PC-9 (cell line): ENCODE data around the gene CACNA1I. TPM values are rescaled to one million over a fixed set of nuclear protein-coding genes. Genes with fewer than 3 reads are reported as not detected.

ENCODE experiments used
- BruUV-seq: library from RNA; stranded (reverse); fragments of 400-500 nt; replicated peaks from 2 replicates; lab custom pipeline; 2021; lab: Mats Ljungman, UMichigan
- CTCF ChIA-PET: fragments of 300-600 bp; sonication (Branson Sonifier 250); formaldehyde crosslinking; loops from one replicate; lab custom pipeline; 2022; ENCODE audit warnings: antibody characterized with exemption; lab: Charles Lee
- POLR2A ChIA-PET: fragments of 300-600 bp; sonication (Branson Sonifier 250); formaldehyde crosslinking; loops from one replicate; lab custom pipeline; 2022; ENCODE audit warnings: antibody characterized with exemption; ENCODE audit not compliant: unreplicated experiment; lab: Charles Lee
- DNase-seq, 2 experiments: peaks; one replicate each; pipeline versions ENCODE4 v3.0.0 to v3.0.0-alpha.2; 2015 to 2022; ENCODE audit warnings: mixed read lengths in 1 of 2
- H2AFZ ChIP-seq: fragments of 200-600 bp; sonication (generic); 2 replicates; pipeline ENCODE4 v1.8.1; 2017; ENCODE audit warnings: antibody characterized with exemption
- H3F3A ChIP-seq: fragments of 200-600 bp; sonication (generic); 2 replicates; pipeline ENCODE4 v1.8.1; 2017; ENCODE audit warnings: antibody characterized with exemption, mild to moderate bottlenecking, low read depth; ENCODE audit not compliant: insufficient read depth
- H3K27ac ChIP-seq: fragments of 200-600 bp; sonication (generic); 2 replicates; pipeline ENCODE4 v1.6.1; 2016; ENCODE audit warnings: mixed run types
- H3K27me3 ChIP-seq: fragments of 200-600 bp; sonication (generic); 2 replicates; pipeline ENCODE4 v1.6.1; 2016; ENCODE audit warnings: low read depth, mixed run types; ENCODE audit not compliant: insufficient read depth
- H3K36me3 ChIP-seq: fragments of 200-600 bp; sonication (generic); 2 replicates; pipeline ENCODE4 v1.6.1; 2016; ENCODE audit warnings: low read depth, mixed run types
- H3K4me1 ChIP-seq: fragments of 200-600 bp; sonication (generic); replicated peaks from 2 replicates; pipeline ENCODE4 v1.6.1; 2016; ENCODE audit warnings: mixed run types; ENCODE audit not compliant: insufficient read depth
- H3K4me2 ChIP-seq: fragments of 200-600 bp; sonication (generic); 2 replicates; pipeline ENCODE4 v1.6.1; 2017; ENCODE audit warnings: mixed run types
- H3K4me3 ChIP-seq: fragments of 200-600 bp; sonication (generic); 2 replicates; pipeline ENCODE4 v1.6.1; 2016; ENCODE audit warnings: mixed run types
- H3K79me2 ChIP-seq: fragments of 200-600 bp; sonication (generic); 2 replicates; pipeline ENCODE4 v1.6.1; 2017; ENCODE audit warnings: low read depth, mixed run types
- H3K9me2 ChIP-seq: fragments of 200-600 bp; sonication (generic); 2 replicates; pipeline ENCODE4 v1.8.1; 2017; ENCODE audit warnings: mild to moderate bottlenecking; ENCODE audit not compliant: insufficient read depth
- H3K9me3 ChIP-seq: fragments of 200-600 bp; sonication (generic); 2 replicates; pipeline ENCODE4 v1.8.1; 2016; ENCODE audit warnings: low read depth; ENCODE audit not compliant: insufficient read depth
- H4K20me1 ChIP-seq: fragments of 200-600 bp; sonication (generic); 2 replicates; pipeline ENCODE4 v1.8.1; 2017; ENCODE audit not compliant: insufficient read depth
- CTCF ChIP-seq: fragments of 200-600 bp; sonication (generic); conservative IDR thresholded peaks from 2 replicates; pipeline ENCODE4 v1.6.1; 2017; ENCODE audit warnings: mixed run types, antibody characterized with exemption, mild to moderate bottlenecking, moderate library complexity
- EZH2 ChIP-seq: fragments of 200-600 bp; sonication (generic); IDR thresholded peaks from 2 replicates; pipeline ENCODE4 v1.8.0; 2017; ENCODE audit warnings: antibody characterized with exemption, low read depth
- intact Hi-C: fragments of 100-400 bp; cut with micrococcal nuclease; formaldehyde crosslinking; loops from one replicate; pipeline ENCODE4 v1.10.0; 2022; ENCODE audit not compliant: unreplicated experiment
- total RNA-seq: library from RNA; stranded (reverse); gene quantifications from 2 replicates; pipeline ENCODE4 v1.2.3, GENCODE V29; 2021

CACNA1I gene
- total RNA-seq, 1 experiment from 2014 or later: 2.8 TPM

- CTCF ChIA-PET: interaction anchor here (0.5 to 1.1 kb wide), 4 partner anchors 10 to 862 kb away, joined by 3 to 8 read pairs (median 3); no protein-coding TSS in a partner anchor
Measured at GRCh38 chr22:39664485-39665200, 94.1 kb downstream of the CACNA1I start.

GRCh38 chr22:39665229-39665628, 94.7 kb downstream of the CACNA1I start:
- intact Hi-C loops: no loop called here

More at GRCh38 chr22:39664485-39665200, 94.1 kb downstream of the CACNA1I start:
- Histone ChIP-seq H3K79me2 (no peaks in the 10 kb centered on the region), H3K27me3 (no peaks in the 10 kb centered on the region), H3F3A (peaks cover 18% of the 10 kb centered on the region; the same call in 1 of the 2 replicates), H3K4me1 (peaks cover 29% of the 10 kb centered on the region), H3K27ac (no peak overlapping the region), H3K4me2 (peak overlapping the region; percentile 92), H3K4me3 (peak overlapping the region; percentile 55; the same call in 1 of the 2 replicates), H2AFZ (peak overlapping the region; percentile 85; the same call in 1 of the 2 replicates), H3K9me3 (no peaks in the 10 kb centered on the region), H4K20me1 (no peaks in the 10 kb centered on the region), H3K9me2 (no peaks in the 10 kb centered on the region), H3K36me3 (no peaks in the 10 kb centered on the region)
- TF ChIP-seq CTCF (no peak), EZH2 (no peak)
- POLR2A ChIA-PET: interaction anchor here (0.7 to 1.0 kb wide), 2 partner anchors 30 to 345 kb away, joined by 4 to 16 read pairs; partner anchors contain the start of gene RPL3
- BruUV-seq: no TSS peak
- intact Hi-C loops: loop anchor here (1.0 to 5.0 kb wide), 2 partner anchors 30 to 72 kb away; no protein-coding TSS in a partner anchor
- DNase-seq: peak; percentile 44 to 87

More at GRCh38 chr22:39665229-39665628, 94.7 kb downstream of the CACNA1I start:
- Histone ChIP-seq H3K27me3 (no peaks in the 10 kb centered on the region), H3K9me3 (no peaks in the 10 kb centered on the region), H3K9me2 (no peaks in the 10 kb centered on the region), H2AFZ (no peak overlapping the region), H3K27ac (no peak overlapping the region), H3K36me3 (no peaks in the 10 kb centered on the region), H3K4me1 (peaks cover 29% of the 10 kb centered on the region), H3K79me2 (no peaks in the 10 kb centered on the region), H3K4me2 (peak overlapping the region; percentile 18), H3F3A (peaks cover 18% of the 10 kb centered on the region; the same call in 1 of the 2 replicates), H4K20me1 (no peaks in the 10 kb centered on the region), H3K4me3 (no peak overlapping the region)
- DNase-seq: peak; percentile 67 to 73
- CTCF ChIA-PET: interaction anchor here (0.6 to 1.1 kb wide), 2 partner anchors 9 to 863 kb away, joined by 3 read pairs; no protein-coding TSS in a partner anchor
- POLR2A ChIA-PET: interaction anchor here (0.6 to 1.0 kb wide), 2 partner anchors 30 to 181 kb away, joined by 4 to 5 read pairs; no protein-coding TSS in a partner anchor
- BruUV-seq: no TSS peak
- TF ChIP-seq EZH2 (no peak), CTCF (no peak)
